ENCODE measurements around the gene EDEM1.

EDEM1 gene

GRCh38 chr3:5153074-5153473 is 34.4 kb upstream of the EDEM1 start:
- TF ChIP-seq CTCF (IDR thresholded peaks at IDR 0.05; ENCODE audit: unreplicated experiment in 3 of 3) = no peak
- Mint-ChIP-seq H3K4me3 (no peak overlapping the region), H3K9me3 (peaks cover 16% of the 10 kb centered on the region), H3K27me3 (ENCODE audit: low read depth) (no peaks in the 10 kb centered on the region), H3K27ac (no peak overlapping the region), H3K36me3 (ENCODE audit: low read depth) (peaks cover 56% of the 10 kb centered on the region), H3K4me1 (no peaks in the 10 kb centered on the region)

GRCh38 chr3:5155241-5155640 is 32.3 kb upstream of the EDEM1 start:
- H3K27me3 Mint-ChIP-seq (ENCODE audit: low read depth) = no peaks in the 10 kb centered on the region
- peaks cover 40% of the 10 kb centered on the region for H3K36me3 Mint-ChIP-seq (ENCODE audit: low read depth)
- H3K27ac Mint-ChIP-seq = no peak overlapping the region
- TF ChIP-seq CTCF (IDR thresholded peaks at IDR 0.05; ENCODE audit: unreplicated experiment in 3 of 3) = no peak
- H3K4me1 Mint-ChIP-seq = peaks cover 3% of the 10 kb centered on the region
- peaks cover 10% of the 10 kb centered on the region for H3K9me3 Mint-ChIP-seq
- H3K4me3 Mint-ChIP-seq = no peak overlapping the region

- TF ChIP-seq CTCF (IDR thresholded peaks at IDR 0.05; ENCODE audit: unreplicated experiment in 3 of 3) = no peak
- Mint-ChIP-seq H3K9me3 (peaks cover 3% of the 10 kb centered on the region), H3K4me1 (peaks cover 12% of the 10 kb centered on the region)
Measured at GRCh38 chr3:5160321-5160720, 27.2 kb upstream of the EDEM1 start.

GRCh38 chr3:5160940-5161858 is 26.3 kb upstream of the EDEM1 start:
- no peak for TF ChIP-seq CTCF (IDR thresholded peaks at IDR 0.05; ENCODE audit: unreplicated experiment in 3 of 3)
- H3K27ac Mint-ChIP-seq = no peak overlapping the region

More at GRCh38 chr3:5160321-5160720, 27.2 kb upstream of the EDEM1 start:
- no peaks in the 10 kb centered on the region for H3K27me3 Mint-ChIP-seq (ENCODE audit: low read depth)
- H3K27ac Mint-ChIP-seq = no peak overlapping the region
- peaks cover 6% of the 10 kb centered on the region for H3K36me3 Mint-ChIP-seq (ENCODE audit: low read depth)
- H3K4me3 Mint-ChIP-seq = no peak overlapping the region

GRCh38 chr3:5162102-5162501 is 25.4 kb upstream of the EDEM1 start:
- no peaks in the 10 kb centered on the region for H3K9me3 Mint-ChIP-seq

More at GRCh38 chr3:5160940-5161858, 26.3 kb upstream of the EDEM1 start:
- H3K4me3 Mint-ChIP-seq = no peak overlapping the region
- H3K36me3 Mint-ChIP-seq (ENCODE audit: low read depth) = peaks cover 4% of the 10 kb centered on the region
- no peaks in the 10 kb centered on the region for H3K9me3 Mint-ChIP-seq
- no peaks in the 10 kb centered on the region for H3K27me3 Mint-ChIP-seq (ENCODE audit: low read depth)
- peaks cover 12% of the 10 kb centered on the region for H3K4me1 Mint-ChIP-seq

More at GRCh38 chr3:5162102-5162501, 25.4 kb upstream of the EDEM1 start:
- Mint-ChIP-seq H3K4me1 (peaks cover 12% of the 10 kb centered on the region), H3K27me3 (ENCODE audit: low read depth) (no peaks in the 10 kb centered on the region), H3K4me3 (no peak overlapping the region), H3K27ac (peak overlapping the region in 1 of 3 experiments; percentile 19), H3K36me3 (ENCODE audit: low read depth) (no peaks in the 10 kb centered on the region)
- no peak for TF ChIP-seq CTCF (IDR thresholded peaks at IDR 0.05; ENCODE audit: unreplicated experiment in 3 of 3)
